ENCODE data around the gene TTC32. TPM values are rescaled to one million over a fixed set of nuclear protein-coding genes. Genes with fewer than 3 reads are reported as not detected.

TTC32 gene
- total and polyA plus RNA-seq, 5 donors from 2014 or later = 24.7 to 40.6 (median 29.9) TPM

DNA sequence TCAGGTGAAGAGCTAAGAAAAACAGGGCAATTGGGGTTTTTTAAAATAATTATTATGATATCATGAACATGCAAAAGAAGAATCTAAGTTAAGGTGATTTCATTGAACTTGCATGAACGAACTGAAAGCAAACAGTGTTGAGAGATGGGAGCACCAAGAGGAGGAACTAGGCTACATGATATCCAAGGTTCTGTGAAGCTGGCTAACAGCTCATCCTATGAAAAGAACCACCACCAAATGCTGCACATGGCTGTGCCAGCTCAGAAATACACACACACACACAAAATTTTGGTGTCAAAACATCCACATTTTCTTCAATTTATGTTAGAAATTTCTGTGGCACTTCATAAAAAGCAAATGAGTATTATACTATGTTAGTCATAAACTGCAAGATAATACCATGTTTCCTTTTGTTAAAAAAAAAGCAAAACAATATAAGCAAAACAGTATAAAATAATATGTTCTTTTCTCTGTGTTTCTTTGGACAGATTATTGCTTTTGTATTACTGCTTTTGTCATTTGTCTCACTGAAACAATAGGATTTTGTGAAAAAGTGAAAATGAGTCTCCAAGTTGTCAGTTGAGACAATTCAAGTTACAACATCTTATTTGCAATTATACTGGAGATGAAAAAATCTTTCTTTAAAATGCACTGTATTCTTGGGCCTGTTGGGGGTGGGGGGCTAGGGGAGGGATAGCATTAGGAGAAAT lies 12.6 kb upstream of the TTC32 start:
- no peaks in the 10 kb centered on the region for H3K9me3 ChIP-seq (ENCODE audit: control insufficient read depth in 2 of 2, low read length in 2 of 2)
- no peaks in the 10 kb centered on the region for H3K36me3 ChIP-seq (ENCODE audit: control insufficient read depth, insufficient read depth, low read length)
- ATAC-seq (ENCODE audit: low read depth in 2 of 2) (no peak), DNase-seq (no peak)
- H3K27me3 ChIP-seq (ENCODE audit: control insufficient read depth, insufficient read depth, low read length) = no peaks in the 10 kb centered on the region
- Mint-ChIP-seq H3K4me1 (no peaks in the 10 kb centered on the region), H3K4me3 (no peak overlapping the region), H3K27me3 (no peaks in the 10 kb centered on the region), H3K36me3 (peaks cover 22% of the 10 kb centered on the region), H3K27ac (no peak overlapping the region), H3K9me3 (no peaks in the 10 kb centered on the region)
- H3K27ac ChIP-seq (ENCODE audit: insufficient read depth, low read length, poor library complexity, severe bottlenecking) = no peak overlapping the region
- H3K4me1 ChIP-seq (ENCODE audit: control insufficient read depth, insufficient read depth, low read length, poor library complexity, severe bottlenecking) = no peaks in the 10 kb centered on the region
- H3K4me3 ChIP-seq (ENCODE audit: low read depth, low read length) = no peak overlapping the region

DNA sequence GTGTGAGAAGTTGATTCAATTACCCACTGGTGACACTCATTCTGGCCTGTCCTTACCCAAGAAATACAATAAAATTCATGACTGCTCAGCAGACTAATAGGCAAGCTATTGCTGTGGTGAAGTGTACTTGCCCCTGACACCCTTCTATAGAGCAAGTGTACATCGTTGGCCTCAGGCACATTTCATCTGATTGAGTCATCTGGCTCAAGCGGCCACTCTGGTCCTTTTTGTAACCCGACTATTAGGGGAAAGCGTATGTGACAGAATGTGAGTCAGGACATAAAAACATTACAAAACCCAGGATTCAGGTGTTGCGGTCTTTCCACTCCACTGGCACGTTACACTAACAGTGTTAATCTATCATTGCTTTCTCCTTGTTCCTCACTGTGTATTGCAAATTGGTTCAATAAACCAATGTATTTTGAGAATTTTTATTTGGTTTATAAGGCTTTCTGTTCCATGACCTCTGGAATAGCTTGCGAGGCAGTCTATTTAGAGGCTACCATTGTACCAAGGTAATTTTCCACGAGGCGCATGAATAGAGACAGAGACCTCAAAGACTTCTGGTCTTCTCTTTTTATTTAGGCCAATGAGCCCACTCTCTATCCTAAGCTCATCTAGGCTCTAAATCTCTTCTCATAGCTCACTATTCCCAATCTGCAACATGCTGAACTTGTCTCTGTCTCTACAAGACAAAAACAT lies 10.2 kb upstream of the TTC32 start:
- H3K9me3 ChIP-seq (ENCODE audit: control insufficient read depth in 2 of 2, low read length in 2 of 2) = no peaks in the 10 kb centered on the region
- H3K4me1 Mint-ChIP-seq = no peaks in the 10 kb centered on the region
- H3K36me3 ChIP-seq (ENCODE audit: control insufficient read depth, insufficient read depth, low read length) = no peaks in the 10 kb centered on the region
- DNase-seq (no peak), ATAC-seq (ENCODE audit: low read depth in 2 of 2) (no peak)
- H3K27ac Mint-ChIP-seq = no peak overlapping the region
- no peak overlapping the region for H3K4me3 Mint-ChIP-seq
- H3K27ac ChIP-seq (ENCODE audit: insufficient read depth, low read length, poor library complexity, severe bottlenecking) = no peak overlapping the region
- peaks cover 10% of the 10 kb centered on the region for H3K36me3 Mint-ChIP-seq
- H3K27me3 Mint-ChIP-seq = peaks cover 6% of the 10 kb centered on the region
- H3K27me3 ChIP-seq (ENCODE audit: control insufficient read depth, insufficient read depth, low read length) = peaks cover 1% of the 10 kb centered on the region
- no peaks in the 10 kb centered on the region for H3K4me1 ChIP-seq (ENCODE audit: control insufficient read depth, insufficient read depth, low read length, poor library complexity, severe bottlenecking)
- H3K4me3 ChIP-seq (ENCODE audit: low read depth, low read length) = no peak overlapping the region
- H3K9me3 Mint-ChIP-seq = no peaks in the 10 kb centered on the region

DNA sequence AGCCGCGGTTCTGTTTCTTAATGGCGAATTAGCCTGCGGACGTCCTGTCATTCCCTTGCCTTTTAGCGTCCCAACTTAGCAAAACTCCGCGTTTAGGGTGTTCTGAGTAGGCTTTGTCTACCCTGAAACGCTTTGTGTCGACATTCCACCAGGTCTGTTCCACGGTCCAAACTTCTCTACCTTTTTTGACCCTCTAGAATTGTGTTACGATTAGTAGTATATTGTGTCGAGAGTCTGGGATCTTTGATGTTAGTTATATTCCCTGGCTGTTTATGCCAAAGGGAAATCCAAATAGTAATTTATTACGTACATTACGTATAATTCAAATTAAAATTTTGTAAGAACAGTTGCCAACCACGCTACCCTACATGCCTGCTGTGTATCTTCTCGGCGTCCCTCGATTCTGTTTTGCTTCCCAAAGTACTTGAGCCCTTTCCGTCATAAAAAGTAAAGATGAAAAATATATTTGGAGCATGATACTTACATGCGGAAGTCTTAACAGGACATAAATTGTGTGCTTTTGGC lies 495 bp upstream of the TTC32 start:
- Histone ChIP-seq H3K36me3 (ENCODE audit: control insufficient read depth, insufficient read depth, low read length) (peaks cover 3% of the 10 kb centered on the region), H3K4me3 (ENCODE audit: low read depth, low read length) (peak overlapping the region; percentile 100), H3K9me3 (ENCODE audit: control insufficient read depth in 2 of 2, low read length in 2 of 2) (peaks cover 0 to 3% of the 10 kb centered on the region in 2 experiments), H3K27ac (ENCODE audit: insufficient read depth, low read length, poor library complexity, severe bottlenecking) (peak overlapping the region; percentile 97), H3K4me1 (ENCODE audit: control insufficient read depth, insufficient read depth, low read length, poor library complexity, severe bottlenecking) (peaks cover 40% of the 10 kb centered on the region), H3K27me3 (ENCODE audit: control insufficient read depth, insufficient read depth, low read length) (peaks cover 2% of the 10 kb centered on the region)
- Mint-ChIP-seq H3K27ac (peak overlapping the region; percentile 92 to 98 (median 98)), H3K4me1 (peaks cover 6 to 36% (median 27%) of the 10 kb centered on the region in 4 donors), H3K27me3 (peaks cover 15% of the 10 kb centered on the region), H3K9me3 (peaks cover 0 to 3% (median 0%) of the 10 kb centered on the region in 7 donors), H3K4me3 (peak overlapping the region; percentile 93 to 99 (median 97)), H3K36me3 (peaks cover 7% of the 10 kb centered on the region)
- ATAC-seq (ENCODE audit: low read depth in 2 of 2) (no peak), DNase-seq (peak in 1 of 3 donors; percentile 48)

DNA sequence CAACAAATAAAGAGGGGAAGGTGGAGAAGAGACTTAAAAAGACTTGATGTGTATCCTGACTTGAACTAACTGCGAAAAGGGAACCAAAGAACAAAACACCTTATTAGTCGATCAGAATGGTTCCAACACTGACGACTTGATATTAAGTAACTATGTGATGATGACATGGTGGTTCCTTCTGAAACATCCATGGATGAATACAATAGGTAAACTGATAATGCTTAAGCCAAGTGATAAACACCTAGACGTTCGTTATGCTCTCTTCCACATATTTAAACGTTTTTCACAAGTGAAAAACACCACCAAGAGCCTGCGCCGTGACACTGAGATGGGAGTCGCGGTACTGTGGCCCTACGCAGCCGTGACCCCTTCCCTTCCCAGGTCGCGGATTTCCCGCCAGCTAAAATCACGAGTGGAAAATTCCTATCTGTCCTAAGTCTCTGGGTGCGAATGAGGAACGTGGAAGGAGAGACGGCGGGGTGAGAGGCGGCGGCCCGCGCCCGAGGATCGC lies 797 bp downstream of the TTC32 start:
- H3K36me3 Mint-ChIP-seq = peaks cover 8% of the 10 kb centered on the region
- peaks cover 0 to 3% of the 10 kb centered on the region in 2 experiments for H3K9me3 ChIP-seq (ENCODE audit: control insufficient read depth in 2 of 2, low read length in 2 of 2)
- peak overlapping the region; percentile 93 to 99 (median 97) for H3K4me3 Mint-ChIP-seq
- H3K27me3 ChIP-seq (ENCODE audit: control insufficient read depth, insufficient read depth, low read length) = peaks cover 2% of the 10 kb centered on the region
- H3K4me1 ChIP-seq (ENCODE audit: control insufficient read depth, insufficient read depth, low read length, poor library complexity, severe bottlenecking) = peaks cover 46% of the 10 kb centered on the region
- H3K27ac Mint-ChIP-seq = peak overlapping the region; percentile 92 to 98 (median 98)
- ATAC-seq (ENCODE audit: low read depth in 2 of 2) (peak in 1 of 2 donors; percentile 7), DNase-seq (no peak)
- H3K4me1 Mint-ChIP-seq = peaks cover 7 to 40% (median 31%) of the 10 kb centered on the region in 4 donors
- H3K27me3 Mint-ChIP-seq = peaks cover 14% of the 10 kb centered on the region
- H3K36me3 ChIP-seq (ENCODE audit: control insufficient read depth, insufficient read depth, low read length) = peaks cover 8% of the 10 kb centered on the region
- peak overlapping the region; percentile 100 for H3K4me3 ChIP-seq (ENCODE audit: low read depth, low read length)
- H3K9me3 Mint-ChIP-seq = peaks cover 0 to 3% (median 0%) of the 10 kb centered on the region in 7 donors
- H3K27ac ChIP-seq (ENCODE audit: insufficient read depth, low read length, poor library complexity, severe bottlenecking) = peak overlapping the region; percentile 97

DNA sequence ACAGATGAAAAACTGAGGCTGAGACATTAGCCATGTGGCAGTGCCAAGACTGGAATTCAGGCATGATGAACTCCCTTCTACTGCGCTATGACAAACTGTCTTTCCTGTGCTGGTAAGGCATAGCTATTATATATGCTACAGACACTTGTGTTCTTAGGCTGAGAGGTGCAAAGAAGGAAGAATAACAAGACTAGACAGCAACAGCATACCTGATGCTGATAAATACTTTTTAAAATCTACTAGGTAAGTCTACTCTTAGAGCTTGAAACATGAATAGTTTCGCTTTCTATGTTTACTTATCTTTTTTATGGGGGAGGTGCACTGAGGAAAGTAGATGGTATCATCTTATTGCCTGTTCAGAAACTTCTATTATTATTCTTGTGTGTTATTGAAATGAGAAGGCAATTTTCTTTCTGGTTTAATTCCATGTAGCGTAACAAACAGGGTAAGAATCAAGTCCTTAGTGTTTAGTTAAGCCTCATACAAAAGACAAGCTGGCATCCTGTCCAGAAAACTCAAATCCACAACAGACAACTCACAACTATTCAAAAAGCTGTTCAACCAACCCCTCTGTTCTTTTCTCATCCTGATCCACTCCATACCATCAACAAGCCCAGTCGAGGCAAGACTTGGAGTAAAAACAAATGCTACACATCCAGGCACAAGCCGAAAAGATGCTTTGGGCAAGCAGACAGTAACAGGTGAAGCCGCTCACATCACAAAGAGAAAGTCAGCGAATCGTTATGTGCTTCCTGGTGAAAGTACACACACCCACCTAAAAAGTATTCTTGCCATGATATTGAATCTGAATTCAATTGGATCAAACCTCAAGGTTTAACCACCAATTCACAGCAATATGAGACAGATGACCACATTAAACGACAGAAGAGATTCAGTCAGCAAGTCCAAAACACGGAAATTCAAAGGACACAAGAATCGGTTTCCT lies 1.5 kb downstream of the TTC32 start:
- peaks cover 0 to 3% (median 0%) of the 10 kb centered on the region in 7 donors for H3K9me3 Mint-ChIP-seq
- peak overlapping the region; percentile 92 to 98 (median 98) for H3K27ac Mint-ChIP-seq
- peaks cover 0 to 3% of the 10 kb centered on the region in 2 experiments for H3K9me3 ChIP-seq (ENCODE audit: control insufficient read depth in 2 of 2, low read length in 2 of 2)
- H3K4me1 Mint-ChIP-seq = peaks cover 15 to 47% (median 37%) of the 10 kb centered on the region in 4 donors
- H3K4me1 ChIP-seq (ENCODE audit: control insufficient read depth, insufficient read depth, low read length, poor library complexity, severe bottlenecking) = peaks cover 46% of the 10 kb centered on the region
- DNase-seq (peak; percentile 15 to 69 (median 56)), ATAC-seq (ENCODE audit: low read depth in 2 of 2) (peak; percentile 16 to 24)
- H3K4me3 Mint-ChIP-seq = peak overlapping the region; percentile 93 to 99 (median 97)
- H3K27me3 Mint-ChIP-seq = peaks cover 10% of the 10 kb centered on the region
- peak overlapping the region; percentile 97 for H3K27ac ChIP-seq (ENCODE audit: insufficient read depth, low read length, poor library complexity, severe bottlenecking)
- peaks cover 8% of the 10 kb centered on the region for H3K36me3 ChIP-seq (ENCODE audit: control insufficient read depth, insufficient read depth, low read length)
- H3K4me3 ChIP-seq (ENCODE audit: low read depth, low read length) = peak overlapping the region; percentile 100
- peaks cover 2% of the 10 kb centered on the region for H3K27me3 ChIP-seq (ENCODE audit: control insufficient read depth, insufficient read depth, low read length)
- peaks cover 11% of the 10 kb centered on the region for H3K36me3 Mint-ChIP-seq

GRCh38 chr2:19898592-19899329 lies 3.0 kb downstream of the TTC32 start:
- no peak for DNase-seq
- Mint-ChIP-seq H3K4me3 (peak overlapping the region; percentile 23 to 61 (median 43)), H3K4me1 (peaks cover 28 to 60% (median 48%) of the 10 kb centered on the region in 4 donors), H3K9me3 (no peaks in the 10 kb centered on the region), H3K27ac (peak overlapping the region; percentile 15 to 76 (median 65)), H3K27me3 (peaks cover 4% of the 10 kb centered on the region), H3K36me3 (peaks cover 11% of the 10 kb centered on the region)
- peak overlapping the region; percentile 97 for H3K27ac ChIP-seq (ENCODE audit: insufficient read depth, low read length, poor library complexity, severe bottlenecking)
- peaks cover 46% of the 10 kb centered on the region for H3K4me1 ChIP-seq (ENCODE audit: control insufficient read depth, insufficient read depth, low read length, poor library complexity, severe bottlenecking)
- no peaks in the 10 kb centered on the region for H3K9me3 ChIP-seq (ENCODE audit: control insufficient read depth in 2 of 2, low read length in 2 of 2)
- H3K4me3 ChIP-seq (ENCODE audit: low read depth, low read length) = peak overlapping the region; percentile 42
- no peak for ATAC-seq (ENCODE audit: low read depth in 2 of 2)
- H3K36me3 ChIP-seq (ENCODE audit: control insufficient read depth, insufficient read depth, low read length) = peaks cover 8% of the 10 kb centered on the region
- no peaks in the 10 kb centered on the region for H3K27me3 ChIP-seq (ENCODE audit: control insufficient read depth, insufficient read depth, low read length)
